GM23338 (cell line): ENCODE results near the gene PRKCH. TPM values are rescaled to one million over a fixed set of nuclear protein-coding genes. Genes with fewer than 3 reads are reported as not detected.

Experiments
- ATAC-seq: fragments of 200-7000 bp; cut with Tn5 transposase; 3 replicates; pipeline ENCODE4 v1.9.1; 2020
- DNase-seq: peaks from one replicate; pipeline ENCODE4 v3.0.0-alpha.2; 2015; ENCODE audit warnings: low spot score
- H2AFZ ChIP-seq: fragments of 200-600 bp; sonication (generic); 2 replicates; pipeline ENCODE4 v1.8.0; 2016; ENCODE audit warnings: antibody characterized with exemption, mild to moderate bottlenecking, moderate library complexity
- H3F3A ChIP-seq: fragments of 200-600 bp; sonication (generic); replicated peaks from 2 replicates; pipeline ENCODE4 v1.8.0; 2017; ENCODE audit warnings: antibody characterized with exemption, mixed run types, low read depth
- H3K27ac ChIP-seq: fragments of 200-600 bp; sonication (generic); 2 replicates; pipeline ENCODE4 v1.6.1; 2016; ENCODE audit warnings: low read depth
- H3K27me3 ChIP-seq: fragments of 200-600 bp; sonication (generic); 2 replicates; pipeline ENCODE4 v1.8.0; 2016; ENCODE audit warnings: mild to moderate bottlenecking, mixed run types, moderate library complexity; ENCODE audit not compliant: insufficient read depth
- H3K36me3 ChIP-seq: fragments of 200-600 bp; sonication (generic); 2 replicates; pipeline ENCODE4 v1.8.0; 2016; ENCODE audit warnings: mild to moderate bottlenecking; ENCODE audit not compliant: insufficient read depth
- H3K4me1 ChIP-seq: fragments of 200-600 bp; sonication (generic); 2 replicates; pipeline ENCODE4 v1.8.0; 2016; ENCODE audit warnings: mild to moderate bottlenecking, moderate library complexity; ENCODE audit not compliant: insufficient read depth
- H3K4me2 ChIP-seq: fragments of 200-600 bp; sonication (generic); 2 replicates; pipeline ENCODE4 v1.7.1; 2017; ENCODE audit warnings: mixed run types
- H3K4me3 ChIP-seq: fragments of 200-600 bp; sonication (generic); 2 replicates; pipeline ENCODE4 v1.6.1; 2016; ENCODE audit warnings: mixed run types
- H3K79me2 ChIP-seq: fragments of 200-600 bp; sonication (generic); replicated peaks from 2 replicates; pipeline ENCODE4 v1.8.0; 2017; ENCODE audit warnings: mild to moderate bottlenecking; ENCODE audit not compliant: insufficient read depth
- H3K9me2 ChIP-seq: fragments of 200-600 bp; sonication (generic); 2 replicates; pipeline ENCODE4 v1.8.0; 2017; ENCODE audit not compliant: insufficient read depth
- H4K20me1 ChIP-seq: fragments of 200-600 bp; sonication (generic); replicated peaks from 2 replicates; pipeline ENCODE4 v1.8.0; 2017; ENCODE audit warnings: mild to moderate bottlenecking; ENCODE audit not compliant: insufficient read depth
- H3K27ac Mint-ChIP-seq: 2 replicates; pipeline ENCODE4 v1.8.0; 2020; ENCODE audit warnings: inconsistent platforms, mild to moderate bottlenecking, moderate library complexity, mixed read lengths
- H3K27me3 Mint-ChIP-seq: 3 replicates; pipeline ENCODE4 v1.8.0; 2022; ENCODE audit warnings: low read depth, mild to moderate bottlenecking, moderate library complexity, mixed read lengths, inconsistent platforms; ENCODE audit not compliant: insufficient read depth, poor library complexity
- H3K36me3 Mint-ChIP-seq: 3 replicates; pipeline ENCODE4 v1.8.0; 2021; ENCODE audit warnings: low read depth, mild to moderate bottlenecking, inconsistent platforms, moderate library complexity, mixed read lengths
- H3K4me1 Mint-ChIP-seq: 3 replicates; pipeline ENCODE4 v1.8.0; 2020; ENCODE audit warnings: mild to moderate bottlenecking, inconsistent platforms, mixed read lengths
- H3K4me3 Mint-ChIP-seq: 3 replicates; pipeline ENCODE4 v1.8.0; 2021; ENCODE audit warnings: moderate library complexity, mild to moderate bottlenecking, inconsistent platforms, mixed read lengths
- H3K9me3 Mint-ChIP-seq: 3 replicates; pipeline ENCODE4 v1.8.0; 2020; ENCODE audit warnings: moderate library complexity, mild to moderate bottlenecking, inconsistent platforms, mixed read lengths
- POLR2AphosphoS5 ChIP-seq: IDR thresholded peaks from 2 replicates; pipeline ENCODE4 v1.6.1; 2016; ENCODE audit warnings: antibody characterized with exemption, low read depth
- REST ChIP-seq: IDR thresholded peaks from one replicate; pipeline ENCODE4 v1.6.1; 2018; ENCODE audit warnings: antibody characterized with exemption; ENCODE audit not compliant: unreplicated experiment
- STAT1 ChIP-seq: IDR thresholded peaks from one replicate; pipeline ENCODE4 v1.6.1; 2016; ENCODE audit warnings: antibody characterized with exemption; ENCODE audit not compliant: unreplicated experiment
- ZNF462 ChIP-seq: fragments of 250-450 bp; sonication (Bioruptor Pico); IDR thresholded peaks from 2 replicates; pipeline ENCODE4 v1.5.0; 2020; ENCODE audit warnings: mild to moderate bottlenecking, moderate library complexity
- polyA plus RNA-seq: library from polyadenylated mRNA; unstranded; fragments of >200 nt; fragmentation: Nextera tagmentation; extraction: Ambion mirVana; gene quantifications from 2 replicates; pipeline ENCODE4 v1.2.1, GENCODE V29; 2016
- total RNA-seq: library from RNA; depleted of rRNA; stranded (reverse); fragments of >200 nt; shearing (Covaris generic); gene quantifications from 2 replicates; pipeline ENCODE4 v1.2.3, GENCODE V29; 2014

Gene PRKCH
- total and polyA plus RNA-seq, 2 experiments from 2014 or later = 5.4 to 10.1 TPM

GRCh38 chr14:61555056-61555838 is 233.9 kb downstream of the PRKCH start (continued):
- no peak for TF ChIP-seq REST
- no peak for TF ChIP-seq ZNF462 (CRISPR knock-in tag)

GRCh38 chr14:61556455-61556854 is 235.1 kb downstream of the PRKCH start:
- peaks cover 13% of the 10 kb centered on the region for H3K4me1 ChIP-seq
- ATAC-seq = no peak
- no peaks in the 10 kb centered on the region for H3K27me3 ChIP-seq
- H3K4me3 ChIP-seq = no peak overlapping the region
- H3K4me1 Mint-ChIP-seq = peaks cover 21% of the 10 kb centered on the region
- H3K27ac ChIP-seq = no peak overlapping the region
- DNase-seq = no peak
- no peak overlapping the region for H3K4me2 ChIP-seq
- peaks cover 5% of the 10 kb centered on the region for H3K27me3 Mint-ChIP-seq
- H3K9me2 ChIP-seq = peaks cover 1% of the 10 kb centered on the region; the same call in 1 of the 2 replicates
- no peak overlapping the region for H3K4me3 Mint-ChIP-seq
- no peak overlapping the region for H2AFZ ChIP-seq
- H3F3A ChIP-seq = no peaks in the 10 kb centered on the region
- H4K20me1 ChIP-seq = no peaks in the 10 kb centered on the region
- H3K36me3 Mint-ChIP-seq = no peaks in the 10 kb centered on the region
- H3K9me3 Mint-ChIP-seq = no peaks in the 10 kb centered on the region
- H3K36me3 ChIP-seq = no peaks in the 10 kb centered on the region
- no peaks in the 10 kb centered on the region for H3K79me2 ChIP-seq
- H3K27ac Mint-ChIP-seq = no peak overlapping the region
- no peak for TF ChIP-seq POLR2AphosphoS5
- no peak for TF ChIP-seq STAT1
- no peak for TF ChIP-seq REST
